C4-2B (cell line): ENCODE results near the gene MAP3K5.

Experiments
- ZFX ChIP-seq: fragments of 450-650 bp; IDR thresholded peaks from 2 replicates; pipeline ENCODE4 v1.6.1; 2017
- TF ChIP-seq, protein P1 (sequence below): fragments of 450-650 bp; conservative IDR thresholded peaks from 2 replicates; pipeline ENCODE4 v1.5.1; 2017; ENCODE audit warnings: mild to moderate bottlenecking

DNA sequence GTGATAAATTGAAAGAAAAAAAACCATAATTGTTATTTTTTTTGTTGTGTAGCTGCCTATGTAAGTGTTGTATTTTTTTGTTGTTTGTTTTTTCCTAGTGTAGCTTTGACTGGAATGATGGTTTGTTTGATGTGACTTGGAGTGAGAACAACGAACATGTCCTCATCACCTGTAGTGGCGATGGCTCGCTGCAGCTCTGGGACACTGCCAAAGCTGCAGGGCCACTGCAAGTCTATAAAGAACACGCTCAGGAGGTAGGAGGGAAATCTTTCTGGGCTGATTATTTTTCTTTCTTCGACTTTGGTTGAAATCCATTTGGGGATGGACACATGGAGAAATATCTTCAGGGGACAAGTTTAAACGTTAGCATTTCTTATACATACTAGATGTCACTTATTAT lies 33.9 kb upstream of the MAP3K5 start:
- TF ChIP-seq, protein P1, sequence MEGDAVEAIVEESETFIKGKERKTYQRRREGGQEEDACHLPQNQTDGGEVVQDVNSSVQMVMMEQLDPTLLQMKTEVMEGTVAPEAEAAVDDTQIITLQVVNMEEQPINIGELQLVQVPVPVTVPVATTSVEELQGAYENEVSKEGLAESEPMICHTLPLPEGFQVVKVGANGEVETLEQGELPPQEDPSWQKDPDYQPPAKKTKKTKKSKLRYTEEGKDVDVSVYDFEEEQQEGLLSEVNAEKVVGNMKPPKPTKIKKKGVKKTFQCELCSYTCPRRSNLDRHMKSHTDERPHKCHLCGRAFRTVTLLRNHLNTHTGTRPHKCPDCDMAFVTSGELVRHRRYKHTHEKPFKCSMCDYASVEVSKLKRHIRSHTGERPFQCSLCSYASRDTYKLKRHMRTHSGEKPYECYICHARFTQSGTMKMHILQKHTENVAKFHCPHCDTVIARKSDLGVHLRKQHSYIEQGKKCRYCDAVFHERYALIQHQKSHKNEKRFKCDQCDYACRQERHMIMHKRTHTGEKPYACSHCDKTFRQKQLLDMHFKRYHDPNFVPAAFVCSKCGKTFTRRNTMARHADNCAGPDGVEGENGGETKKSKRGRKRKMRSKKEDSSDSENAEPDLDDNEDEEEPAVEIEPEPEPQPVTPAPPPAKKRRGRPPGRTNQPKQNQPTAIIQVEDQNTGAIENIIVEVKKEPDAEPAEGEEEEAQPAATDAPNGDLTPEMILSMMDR = no peak
- no peak for TF ChIP-seq ZFX
